ENCODE measurements around the gene RBFOX2.

DNA sequence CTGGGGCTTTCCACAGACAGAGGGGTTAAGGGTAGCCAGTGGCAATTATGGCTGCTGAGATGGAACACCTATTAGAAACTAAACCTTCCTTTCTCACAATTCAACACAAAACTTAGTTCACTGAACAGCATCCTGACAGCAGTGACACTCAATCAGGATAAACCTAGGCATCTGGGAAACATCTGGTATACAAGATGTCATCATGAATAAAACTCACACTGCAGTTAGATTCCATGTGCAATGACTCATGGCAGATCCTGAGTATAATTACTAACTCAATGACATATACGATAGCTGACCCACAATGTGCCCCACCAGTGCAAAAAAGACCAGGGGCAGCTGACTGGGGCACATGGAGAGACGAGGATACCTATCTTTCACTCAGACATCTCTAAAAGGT, 17.7 kb downstream of the RBFOX2 start:
- TF ChIP-seq, protein P1, sequence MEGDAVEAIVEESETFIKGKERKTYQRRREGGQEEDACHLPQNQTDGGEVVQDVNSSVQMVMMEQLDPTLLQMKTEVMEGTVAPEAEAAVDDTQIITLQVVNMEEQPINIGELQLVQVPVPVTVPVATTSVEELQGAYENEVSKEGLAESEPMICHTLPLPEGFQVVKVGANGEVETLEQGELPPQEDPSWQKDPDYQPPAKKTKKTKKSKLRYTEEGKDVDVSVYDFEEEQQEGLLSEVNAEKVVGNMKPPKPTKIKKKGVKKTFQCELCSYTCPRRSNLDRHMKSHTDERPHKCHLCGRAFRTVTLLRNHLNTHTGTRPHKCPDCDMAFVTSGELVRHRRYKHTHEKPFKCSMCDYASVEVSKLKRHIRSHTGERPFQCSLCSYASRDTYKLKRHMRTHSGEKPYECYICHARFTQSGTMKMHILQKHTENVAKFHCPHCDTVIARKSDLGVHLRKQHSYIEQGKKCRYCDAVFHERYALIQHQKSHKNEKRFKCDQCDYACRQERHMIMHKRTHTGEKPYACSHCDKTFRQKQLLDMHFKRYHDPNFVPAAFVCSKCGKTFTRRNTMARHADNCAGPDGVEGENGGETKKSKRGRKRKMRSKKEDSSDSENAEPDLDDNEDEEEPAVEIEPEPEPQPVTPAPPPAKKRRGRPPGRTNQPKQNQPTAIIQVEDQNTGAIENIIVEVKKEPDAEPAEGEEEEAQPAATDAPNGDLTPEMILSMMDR (IDR thresholded peaks at IDR 0.05), result no peak
- TF ChIP-seq ZFX (IDR thresholded peaks at IDR 0.05; ENCODE audit: borderline replicate concordance), result no peak
